ENCODE data around the gene CLIC3.

CLIC3 gene

DNA sequence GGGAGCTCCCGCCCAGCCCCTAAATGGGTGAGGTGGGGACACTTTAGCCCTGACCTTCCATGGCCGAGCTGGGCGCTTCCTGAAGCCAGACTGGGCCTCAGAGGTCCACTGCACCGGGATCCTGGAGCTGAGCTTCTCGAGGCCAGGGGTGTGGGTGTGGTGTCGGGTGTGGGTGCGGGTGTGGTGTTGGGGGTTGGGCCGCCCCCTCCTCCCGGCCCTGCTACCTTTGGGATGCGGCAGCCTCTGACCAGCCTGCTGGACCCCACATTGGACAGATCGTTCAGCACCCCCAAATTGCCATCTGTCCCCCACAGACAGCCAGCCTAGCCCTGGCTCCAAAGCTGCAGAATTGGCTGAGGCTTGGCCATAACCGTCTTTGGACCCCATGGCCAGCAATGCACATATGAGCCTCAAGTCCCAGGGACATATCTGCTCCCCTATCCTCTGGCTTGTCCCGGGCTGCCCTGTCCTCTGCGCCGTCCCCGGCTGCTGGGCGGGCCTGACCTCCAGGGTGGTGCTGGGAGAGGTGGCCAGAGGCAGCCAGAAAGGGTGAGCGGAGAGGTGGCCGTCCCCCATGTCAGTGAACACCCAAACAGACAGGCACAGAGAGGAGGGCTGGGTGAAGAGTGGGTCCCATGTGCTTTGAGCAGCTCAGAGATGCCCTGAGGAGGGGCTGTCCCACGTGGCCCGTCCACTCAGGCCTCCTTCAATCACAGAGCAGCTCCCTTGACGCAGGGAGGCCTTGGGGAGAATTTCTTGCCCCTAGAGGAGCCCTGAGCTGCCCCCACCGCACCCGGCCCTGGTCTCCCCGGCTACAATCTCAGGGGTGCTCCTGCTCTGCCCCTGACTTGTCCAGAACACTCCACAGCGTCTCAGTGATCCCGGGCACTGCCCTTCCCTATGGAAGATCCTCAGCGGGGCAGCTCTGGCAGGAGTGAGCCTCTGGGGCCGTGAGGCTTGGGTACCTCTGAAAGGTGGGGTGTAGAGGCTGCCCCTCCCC lies 22.4 kb downstream of the CLIC3 start:
- Histone ChIP-seq H3K4me2 (ENCODE audit: low read depth, low read length, poor library complexity, severe bottlenecking) (no peak overlapping the region), H3K9ac (ENCODE audit: low read length) (no peak overlapping the region), H3K9me3 (ENCODE audit: insufficient read depth, low read length) (no peaks in the 10 kb centered on the region), H2AFZ (ENCODE audit: low read depth, low read length, severe bottlenecking) (no peak overlapping the region), H3F3A (ENCODE audit: insufficient read depth) (no peaks in the 10 kb centered on the region), H3K27me3 (ENCODE audit: low read length) (no peaks in the 10 kb centered on the region), H3K4me3 (ENCODE audit: insufficient read depth, low read length, poor library complexity, severe bottlenecking) (no peak overlapping the region), H3K79me2 (ENCODE audit: insufficient read depth, low read length) (no peaks in the 10 kb centered on the region), H3K36me3 (ENCODE audit: low read length) (no peaks in the 10 kb centered on the region), H3K27ac (ENCODE audit: low read depth, low read length) (no peak overlapping the region), H3K9me2 (replicated peaks; ENCODE audit: insufficient read depth, low read length) (no peaks in the 10 kb centered on the region), H4K20me1 (ENCODE audit: low read depth, low read length) (no peaks in the 10 kb centered on the region)
- TF ChIP-seq, protein P1, sequence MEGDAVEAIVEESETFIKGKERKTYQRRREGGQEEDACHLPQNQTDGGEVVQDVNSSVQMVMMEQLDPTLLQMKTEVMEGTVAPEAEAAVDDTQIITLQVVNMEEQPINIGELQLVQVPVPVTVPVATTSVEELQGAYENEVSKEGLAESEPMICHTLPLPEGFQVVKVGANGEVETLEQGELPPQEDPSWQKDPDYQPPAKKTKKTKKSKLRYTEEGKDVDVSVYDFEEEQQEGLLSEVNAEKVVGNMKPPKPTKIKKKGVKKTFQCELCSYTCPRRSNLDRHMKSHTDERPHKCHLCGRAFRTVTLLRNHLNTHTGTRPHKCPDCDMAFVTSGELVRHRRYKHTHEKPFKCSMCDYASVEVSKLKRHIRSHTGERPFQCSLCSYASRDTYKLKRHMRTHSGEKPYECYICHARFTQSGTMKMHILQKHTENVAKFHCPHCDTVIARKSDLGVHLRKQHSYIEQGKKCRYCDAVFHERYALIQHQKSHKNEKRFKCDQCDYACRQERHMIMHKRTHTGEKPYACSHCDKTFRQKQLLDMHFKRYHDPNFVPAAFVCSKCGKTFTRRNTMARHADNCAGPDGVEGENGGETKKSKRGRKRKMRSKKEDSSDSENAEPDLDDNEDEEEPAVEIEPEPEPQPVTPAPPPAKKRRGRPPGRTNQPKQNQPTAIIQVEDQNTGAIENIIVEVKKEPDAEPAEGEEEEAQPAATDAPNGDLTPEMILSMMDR (IDR thresholded peaks at IDR 0.05; ENCODE audit: insufficient read depth, low read length, poor library complexity, severe bottlenecking) = no peak
- no peak for TF ChIP-seq EZH2phosphoT487 (conservative IDR thresholded peaks at IDR 0.05; ENCODE audit: low read length)

DNA sequence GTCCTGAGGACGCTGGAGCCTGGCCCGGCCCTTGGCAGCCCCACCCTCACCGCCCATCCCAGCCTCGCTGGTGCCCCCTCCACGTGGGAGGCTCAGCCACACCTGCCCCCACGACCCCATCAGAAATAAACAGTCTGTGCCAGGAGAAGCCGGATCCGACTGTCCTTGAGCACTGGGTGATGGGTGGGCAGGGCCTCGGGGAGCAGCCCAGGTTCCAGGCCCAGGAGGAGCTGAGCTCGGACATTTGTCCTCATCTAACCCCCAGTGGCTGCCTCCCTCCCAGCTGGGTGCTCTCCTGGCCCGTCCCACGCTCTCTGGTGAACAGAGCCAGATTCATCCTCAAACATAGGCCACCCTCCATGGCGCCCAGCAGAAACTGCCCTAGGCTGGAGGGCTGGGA lies 23.6 kb downstream of the CLIC3 start:
- no peak overlapping the region for H2AFZ ChIP-seq (ENCODE audit: low read depth, low read length, severe bottlenecking)
- H3K4me3 ChIP-seq (ENCODE audit: insufficient read depth, low read length, poor library complexity, severe bottlenecking) = no peak overlapping the region
- H3K9me2 ChIP-seq (replicated peaks; ENCODE audit: insufficient read depth, low read length) = no peaks in the 10 kb centered on the region
- H3K79me2 ChIP-seq (ENCODE audit: insufficient read depth, low read length) = no peaks in the 10 kb centered on the region
- H3K27me3 ChIP-seq (ENCODE audit: low read length) = no peaks in the 10 kb centered on the region
- H3K27ac ChIP-seq (ENCODE audit: low read depth, low read length) = no peak overlapping the region
- H4K20me1 ChIP-seq (ENCODE audit: low read depth, low read length) = no peaks in the 10 kb centered on the region
- no peak overlapping the region for H3K9ac ChIP-seq (ENCODE audit: low read length)
- H3K4me2 ChIP-seq (ENCODE audit: low read depth, low read length, poor library complexity, severe bottlenecking) = no peak overlapping the region
- H3K9me3 ChIP-seq (ENCODE audit: insufficient read depth, low read length) = no peaks in the 10 kb centered on the region
- no peaks in the 10 kb centered on the region for H3F3A ChIP-seq (ENCODE audit: insufficient read depth)
- TF ChIP-seq, protein P1 (IDR thresholded peaks at IDR 0.05; ENCODE audit: insufficient read depth, low read length, poor library complexity, severe bottlenecking) = no peak
- no peak for TF ChIP-seq EZH2phosphoT487 (conservative IDR thresholded peaks at IDR 0.05; ENCODE audit: low read length)
- H3K36me3 ChIP-seq (ENCODE audit: low read length) = no peaks in the 10 kb centered on the region

DNA sequence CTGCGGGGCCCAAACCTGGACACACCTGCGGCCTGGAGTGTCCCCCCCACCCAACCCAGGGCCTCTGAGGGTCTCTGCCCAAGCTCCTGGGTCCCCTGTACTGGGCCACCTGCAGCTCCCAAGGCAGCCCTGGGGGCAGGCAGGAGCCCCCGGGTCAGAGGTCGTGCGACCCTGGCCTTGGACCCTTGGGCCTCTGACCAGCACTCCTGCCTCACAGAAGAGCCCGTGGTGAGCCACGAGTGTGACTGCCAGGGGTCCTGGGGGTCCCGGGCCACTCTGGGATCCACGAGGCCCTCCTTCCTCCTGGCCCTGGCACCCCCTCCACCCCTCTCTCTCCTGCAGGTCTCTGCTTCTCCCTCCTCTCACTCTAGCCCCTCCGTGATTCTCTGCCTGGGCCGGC lies 24.0 kb downstream of the CLIC3 start:
- no peak for TF ChIP-seq EZH2phosphoT487 (conservative IDR thresholded peaks at IDR 0.05; ENCODE audit: low read length)
- TF ChIP-seq, protein P1 (IDR thresholded peaks at IDR 0.05; ENCODE audit: insufficient read depth, low read length, poor library complexity, severe bottlenecking) = no peak
- H3F3A ChIP-seq (ENCODE audit: insufficient read depth) = no peaks in the 10 kb centered on the region
- H3K27ac ChIP-seq (ENCODE audit: low read depth, low read length) = no peak overlapping the region
- no peaks in the 10 kb centered on the region for H4K20me1 ChIP-seq (ENCODE audit: low read depth, low read length)
- H3K79me2 ChIP-seq (ENCODE audit: insufficient read depth, low read length) = no peaks in the 10 kb centered on the region
- no peaks in the 10 kb centered on the region for H3K9me2 ChIP-seq (replicated peaks; ENCODE audit: insufficient read depth, low read length)
- no peaks in the 10 kb centered on the region for H3K36me3 ChIP-seq (ENCODE audit: low read length)
- no peaks in the 10 kb centered on the region for H3K9me3 ChIP-seq (ENCODE audit: insufficient read depth, low read length)
- H2AFZ ChIP-seq (ENCODE audit: low read depth, low read length, severe bottlenecking) = no peak overlapping the region
- no peaks in the 10 kb centered on the region for H3K27me3 ChIP-seq (ENCODE audit: low read length)
- no peak overlapping the region for H3K4me2 ChIP-seq (ENCODE audit: low read depth, low read length, poor library complexity, severe bottlenecking)
- H3K9ac ChIP-seq (ENCODE audit: low read length) = no peak overlapping the region
- H3K4me3 ChIP-seq (ENCODE audit: insufficient read depth, low read length, poor library complexity, severe bottlenecking) = no peak overlapping the region

All from SU-DHL-6 (cell line).